T-helper 9 cell (primary cell): ENCODE data around the gene MFSD6.
A peak's percentile ranks its signal among the peaks of the same experiment; 100 is the strongest.

ENCODE experiments used
- DNase-seq: peaks from one replicate; pipeline ENCODE4 v3.0.0-alpha.2; 2020

MFSD6 gene

DNA sequence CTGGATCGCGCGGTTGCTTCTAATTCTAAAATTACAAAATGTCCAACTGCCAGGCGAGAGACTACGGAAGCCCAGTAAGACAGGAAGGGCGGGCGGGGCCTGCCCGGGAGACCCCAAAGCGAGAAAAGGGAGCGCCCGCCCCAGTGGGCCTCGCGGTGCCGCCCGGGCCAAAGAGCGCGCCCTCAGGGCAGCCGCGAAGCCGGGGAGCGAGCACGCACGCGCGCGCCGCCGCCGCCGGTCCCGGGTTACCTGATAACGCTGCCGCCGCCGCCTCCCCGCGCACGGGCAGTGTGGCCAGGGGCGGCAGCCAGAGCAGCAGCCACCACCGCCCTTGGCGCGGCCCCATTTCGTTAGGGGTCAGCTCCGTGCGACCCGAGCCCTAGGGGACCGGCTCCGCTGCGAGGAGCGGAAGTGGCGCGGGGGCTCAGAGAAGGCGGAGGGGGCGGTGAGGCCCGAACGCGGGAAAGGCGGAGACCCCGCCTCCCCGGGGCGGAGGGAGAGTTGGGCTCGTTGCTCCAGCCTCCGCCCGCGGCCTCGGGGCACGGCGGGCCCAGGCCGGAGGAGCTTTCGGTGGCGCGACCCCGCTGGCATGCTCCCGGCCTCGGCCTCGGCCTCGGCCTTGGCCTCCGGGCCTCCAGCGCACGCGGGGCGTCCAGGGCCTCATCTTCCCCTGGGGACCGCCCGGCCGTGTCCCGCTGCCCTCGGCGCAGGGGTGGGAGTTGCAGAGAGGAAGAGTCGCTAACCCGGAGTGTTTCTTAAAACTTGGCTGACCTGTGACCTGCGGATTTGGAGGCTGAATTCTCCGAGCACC lies 126.4 kb downstream of the MFSD6 start, which contains the start of gene NEMP2:
TSS of gene NEMP2 (minus strand) at position 413 of the 811 bp plus-strand sequence. CDS start at position 346, 67 bp downstream.
- DNase-seq: peak; percentile 61

DNA sequence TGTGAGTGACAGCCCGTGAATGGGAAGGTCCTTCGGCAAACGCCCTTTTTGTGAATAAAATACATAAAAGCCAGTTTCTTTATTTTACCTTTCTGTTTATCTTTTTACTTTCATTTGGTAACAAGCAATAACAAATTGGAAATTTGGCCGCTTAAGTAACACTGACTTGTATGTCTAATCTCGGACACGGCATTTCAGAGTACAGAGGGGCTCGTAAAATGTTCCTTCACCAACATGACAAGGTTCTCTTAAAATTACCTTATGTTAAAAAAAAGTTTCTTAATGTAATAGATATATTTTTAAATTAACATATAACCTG lies 126.9 kb downstream of the MFSD6 start:
- no peak for DNase-seq

DNA sequence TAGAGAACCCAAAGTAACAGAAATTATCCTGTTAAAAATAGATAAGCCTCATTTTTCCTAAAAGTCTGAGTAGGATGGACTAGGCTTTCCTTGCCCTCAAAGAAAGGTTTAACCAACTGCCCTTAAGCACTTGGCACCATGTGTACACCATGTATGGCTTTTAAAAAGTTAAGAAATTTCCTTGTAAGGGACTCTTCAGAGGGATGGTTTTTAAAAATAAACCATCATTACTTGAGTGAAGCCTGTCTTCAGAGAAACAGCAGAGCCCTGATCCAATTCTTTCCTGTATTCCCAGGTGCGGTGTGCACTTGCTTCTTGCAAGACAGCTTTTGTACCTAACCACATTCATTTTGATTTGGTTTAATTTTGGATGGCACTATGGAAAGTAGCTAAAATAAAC lies 127.4 kb downstream of the MFSD6 start:
- DNase-seq: no peak

DNA sequence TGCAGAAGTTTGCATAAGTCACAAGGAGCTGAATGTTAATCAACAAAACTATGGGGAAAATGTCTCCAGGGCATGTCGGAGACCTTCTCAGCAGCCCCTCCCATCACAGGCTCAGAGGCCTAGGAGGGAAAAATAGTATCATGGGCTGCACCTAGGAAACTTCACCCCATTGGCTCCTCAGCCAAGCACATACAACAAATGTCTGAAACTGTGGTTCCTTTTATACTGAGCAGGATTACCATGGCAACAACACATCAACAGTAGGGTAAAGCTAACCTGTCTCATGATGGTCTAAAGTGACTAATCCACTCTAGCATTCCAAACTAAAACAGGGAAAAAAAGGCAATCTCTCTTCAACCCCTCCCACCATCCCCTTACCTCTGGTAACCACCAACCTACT lies 129.6 kb downstream of the MFSD6 start:
- no peak for DNase-seq

DNA sequence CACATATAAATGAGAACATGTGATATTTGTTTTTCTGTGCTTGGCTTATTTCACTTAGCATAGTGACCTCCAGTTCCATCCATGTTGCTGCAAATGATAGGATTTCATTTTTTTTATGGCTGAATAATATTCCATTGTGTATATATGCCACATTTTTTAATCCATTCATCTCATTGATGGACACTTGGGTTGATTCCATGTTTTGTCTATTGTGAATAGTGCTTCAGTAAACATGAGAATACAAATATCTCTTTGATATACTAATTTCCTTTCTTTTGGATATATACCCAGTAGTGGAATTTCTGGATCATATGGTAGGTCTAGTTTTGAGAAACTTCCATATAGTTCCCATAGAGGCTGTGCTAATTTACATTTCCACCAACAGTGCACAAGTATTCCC lies 130.0 kb downstream of the MFSD6 start:
- no peak for DNase-seq

DNA sequence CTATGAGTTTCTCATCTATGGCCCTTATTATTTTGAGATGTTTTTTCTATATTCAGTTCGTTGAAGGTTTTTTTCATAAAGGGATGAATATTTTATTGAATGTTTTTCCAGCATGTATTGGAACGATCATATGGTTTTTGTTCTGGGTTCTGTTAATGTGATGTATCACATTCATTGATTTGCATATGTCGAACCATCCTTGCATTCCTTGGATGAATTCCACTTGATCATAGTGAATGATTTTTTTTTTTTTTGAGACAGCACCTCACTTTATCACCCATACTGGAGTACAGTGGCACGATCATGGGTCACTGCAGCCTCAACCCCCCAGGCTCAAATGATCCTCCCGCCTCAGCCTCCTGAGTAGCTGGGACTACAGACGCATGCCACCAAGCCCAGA lies 131.9 kb downstream of the MFSD6 start:
- DNase-seq: no peak

DNA sequence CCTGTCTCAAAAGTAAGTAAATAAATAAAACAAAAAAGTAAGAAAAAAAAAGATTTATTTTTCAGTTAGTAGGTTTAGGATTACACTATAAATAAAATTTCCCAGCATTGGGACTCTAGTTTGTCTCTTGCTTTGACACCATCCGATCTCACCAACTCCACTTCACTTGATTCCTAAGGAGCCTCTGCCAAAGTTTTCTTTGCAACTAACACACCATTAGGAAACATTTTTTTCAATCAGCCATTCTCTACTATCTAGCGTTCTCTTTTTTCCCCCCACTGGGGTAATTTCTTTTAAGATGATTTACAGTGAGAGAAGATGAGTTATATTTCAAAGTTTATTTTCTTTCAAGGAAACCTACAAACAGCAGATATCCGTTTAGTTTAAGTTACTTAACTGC lies 136.9 kb downstream of the MFSD6 start:
- no peak for DNase-seq

DNA sequence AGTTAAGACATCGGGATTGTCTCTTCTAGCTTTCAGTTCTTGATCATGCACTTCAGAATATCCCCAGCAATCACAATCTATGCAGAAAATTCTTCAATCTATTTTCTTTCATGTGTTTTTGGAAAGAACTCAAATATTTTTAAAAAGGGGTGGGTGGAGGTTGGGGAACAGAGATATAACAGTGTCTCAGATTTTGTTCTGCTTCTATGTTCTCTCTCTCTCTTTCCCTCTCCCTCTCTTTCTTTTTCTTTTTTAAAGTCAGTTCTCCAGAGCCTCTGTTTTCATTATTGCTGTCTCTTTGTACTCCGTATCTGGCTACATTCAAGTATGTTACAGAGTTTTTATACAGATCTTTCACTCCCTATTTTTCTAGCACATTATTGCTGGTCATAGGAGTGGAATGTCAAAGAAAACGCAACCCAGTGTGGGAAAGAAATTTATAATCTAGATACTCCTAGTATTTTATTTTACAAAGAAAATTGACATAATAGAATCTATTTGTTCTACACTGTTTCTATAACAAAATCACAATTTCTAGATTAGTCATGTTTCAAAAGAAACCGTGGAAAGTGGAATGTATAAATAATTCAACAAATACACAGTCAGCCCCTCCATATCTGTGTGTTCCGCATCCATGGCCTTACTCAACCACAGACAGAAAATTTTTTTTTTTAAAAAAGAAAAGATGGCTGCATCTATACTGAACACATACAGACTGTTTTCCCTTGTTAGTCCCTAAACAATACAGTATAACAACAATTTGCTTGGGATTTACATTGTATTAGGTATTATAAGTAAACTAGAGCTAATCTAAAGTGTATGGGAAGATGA lies 137.6 kb downstream of the MFSD6 start:
- no peak for DNase-seq

DNA sequence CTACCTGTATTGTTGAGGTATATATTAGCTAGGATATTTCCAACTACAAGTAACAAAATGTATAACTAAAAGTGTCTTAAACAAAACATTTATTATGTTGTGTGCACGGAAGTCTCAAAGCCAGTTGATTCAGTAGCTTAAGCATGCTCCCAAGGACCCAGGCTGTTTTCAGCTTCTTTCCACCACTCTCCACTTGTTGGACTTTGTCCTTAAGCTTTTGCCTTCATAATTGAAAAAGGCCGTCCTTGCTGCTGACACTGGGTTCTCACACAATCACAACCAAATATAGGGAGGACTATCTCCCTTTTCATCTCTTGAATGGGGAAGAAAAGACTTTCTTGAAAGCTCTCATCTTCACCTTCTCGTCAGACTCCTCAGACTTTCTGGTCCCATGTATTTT lies 138.6 kb downstream of the MFSD6 start:
- DNase-seq: no peak

DNA sequence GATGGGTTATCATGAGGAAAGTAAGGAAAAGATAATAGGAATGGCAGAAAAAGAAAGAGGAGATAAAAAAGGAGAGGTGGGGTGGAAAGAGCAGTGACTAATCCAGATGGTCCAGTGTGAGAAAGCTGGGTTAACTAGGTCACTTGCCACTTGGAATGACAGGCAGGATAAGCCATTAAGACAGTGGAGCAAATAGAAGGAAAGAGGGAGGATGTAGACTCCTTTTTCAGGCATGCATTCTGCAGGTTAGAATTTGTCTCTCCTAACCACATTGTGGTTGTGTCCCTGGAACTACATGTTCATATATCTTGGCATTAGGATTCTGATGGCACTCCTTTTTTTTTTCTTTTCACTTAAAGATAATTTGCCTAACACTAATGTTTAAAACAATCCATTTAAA lies 139.7 kb downstream of the MFSD6 start:
- no peak for DNase-seq

DNA sequence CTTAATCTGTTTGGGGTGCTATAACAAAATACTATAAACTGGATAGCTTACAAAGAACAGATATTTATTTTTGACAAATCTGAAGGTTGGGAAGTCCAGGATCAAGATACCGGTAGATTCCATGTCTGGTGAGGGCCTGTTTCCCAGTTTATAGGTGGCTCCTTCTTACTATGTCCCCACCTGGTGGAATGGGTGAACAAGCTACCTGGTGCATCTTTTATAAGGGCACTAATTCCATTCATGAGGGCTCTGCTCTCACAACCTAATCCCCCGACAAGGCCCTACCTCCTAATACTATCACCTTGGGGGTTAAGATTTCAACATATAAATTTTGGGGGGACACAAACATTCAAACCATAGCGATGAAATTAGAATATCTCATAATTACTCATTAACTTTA lies 142.0 kb downstream of the MFSD6 start:
- no peak for DNase-seq
